SK-N-SH treated with all-trans-retinoic acid at 6 μM for 48 hours (cell line): Measurements from ENCODE around the gene SCGB2B2.
"Not testable (repeated sequence)": the region's sequence is repeated elsewhere in the genome, so short reads cannot be mapped to it uniquely, and the experiment has no call there.

Source experiments
- ATAC-seq: fragments of 200-7000 bp; cut with Tn5 transposase; 3 replicates; pipeline ENCODE4 v1.9.1; 2020; ENCODE audit warnings: mild to moderate bottlenecking, moderate library complexity
- CSDC2 ChIP-seq: fragments of 250-450 bp; sonication (Bioruptor Pico); IDR thresholded peaks from 2 replicates; pipeline ENCODE4 v1.5.0; 2020; ENCODE audit warnings: mild to moderate bottlenecking, moderate library complexity
- ESRRG ChIP-seq: fragments of 250-450 bp; sonication (Bioruptor Pico); IDR thresholded peaks from 2 replicates; pipeline ENCODE4 v1.6.1; 2021; ENCODE audit warnings: mild to moderate bottlenecking
- GLIS3 ChIP-seq: fragments of 250-450 bp; sonication (Bioruptor Pico); IDR thresholded peaks from 2 replicates; pipeline ENCODE4 v1.5.0; 2020; ENCODE audit warnings: mild to moderate bottlenecking, moderate library complexity
- ISL1 ChIP-seq: fragments of 250-450 bp; sonication (Bioruptor Pico); IDR thresholded peaks from 2 replicates; pipeline ENCODE4 v2.1.2; 2022; ENCODE audit warnings: mild to moderate bottlenecking, moderate library complexity
- OSR1 ChIP-seq: fragments of 250-450 bp; sonication (Bioruptor Pico); IDR thresholded peaks from 2 replicates; pipeline ENCODE4 v1.8.0; 2022; ENCODE audit warnings: moderate library complexity, mild to moderate bottlenecking, inconsistent platforms
- PPARA ChIP-seq: fragments of 250-450 bp; sonication (Bioruptor Pico); IDR thresholded peaks from 2 replicates; pipeline ENCODE4 v1.5.0; 2020; ENCODE audit warnings: mild to moderate bottlenecking, borderline replicate concordance
- RARB ChIP-seq: fragments of 250-450 bp; sonication (Bioruptor Pico); IDR thresholded peaks from 2 replicates; pipeline ENCODE4 v1.8.0; 2021; ENCODE audit warnings: mild to moderate bottlenecking, moderate library complexity
- SNAI2 ChIP-seq: fragments of 250-450 bp; sonication (Bioruptor Pico); IDR thresholded peaks from 2 replicates; pipeline ENCODE4 v1.5.0; 2020; ENCODE audit warnings: mild to moderate bottlenecking, moderate library complexity
- TCF4 ChIP-seq: fragments of 250-450 bp; sonication (Bioruptor Pico); IDR thresholded peaks from 2 replicates; pipeline ENCODE4 v1.8.0; 2021; ENCODE audit warnings: mild to moderate bottlenecking, moderate library complexity, borderline replicate concordance
- TOX ChIP-seq: fragments of 250-450 bp; sonication (Bioruptor Pico); IDR thresholded peaks from 2 replicates; pipeline ENCODE4 v1.8.0; 2021; ENCODE audit warnings: mild to moderate bottlenecking, moderate library complexity, borderline replicate concordance
- ZC3H10 ChIP-seq: fragments of 250-450 bp; sonication (Bioruptor Pico); IDR thresholded peaks from 2 replicates; pipeline ENCODE4 v1.5.1; 2021; ENCODE audit warnings: mild to moderate bottlenecking, moderate library complexity
- ZFP3 ChIP-seq: fragments of 250-450 bp; sonication (Bioruptor Pico); IDR thresholded peaks from 2 replicates; pipeline ENCODE4 v1.5.0; 2020; ENCODE audit warnings: mild to moderate bottlenecking, moderate library complexity
- ZFP30 ChIP-seq: fragments of 450-650 bp; formaldehyde crosslinking; IDR thresholded peaks from 2 replicates; pipeline ENCODE4 v1.5.0; 2022; ENCODE audit warnings: mild to moderate bottlenecking, moderate library complexity
- ZNF565 ChIP-seq: fragments of 450-650 bp; formaldehyde crosslinking; conservative IDR thresholded peaks from 2 replicates; pipeline ENCODE4 v1.5.0; 2020; ENCODE audit warnings: low read depth, mild to moderate bottlenecking, moderate library complexity
- ZNF70 ChIP-seq: fragments of 450-650 bp; formaldehyde crosslinking; IDR thresholded peaks from 2 replicates; pipeline ENCODE4 v1.5.0; 2020; ENCODE audit warnings: mild to moderate bottlenecking, moderate library complexity
- ZNF8 ChIP-seq: fragments of 450-650 bp; formaldehyde crosslinking; IDR thresholded peaks from 2 replicates; pipeline ENCODE4 v1.5.0; 2020; ENCODE audit warnings: mild to moderate bottlenecking, moderate library complexity
- TF ChIP-seq, protein P1 (sequence below): fragments of 250-450 bp; sonication (Bioruptor Pico); IDR thresholded peaks from 2 replicates; pipeline ENCODE4 v1.5.1; 2020; ENCODE audit warnings: low read depth, mild to moderate bottlenecking, moderate library complexity
- TF ChIP-seq, protein P2 (sequence below): fragments of 250-450 bp; sonication (Bioruptor Pico); IDR thresholded peaks from 2 replicates; pipeline ENCODE4 v1.5.1; 2021; ENCODE audit warnings: mild to moderate bottlenecking, moderate library complexity
- TF ChIP-seq, protein P3 (sequence below): fragments of 250-450 bp; sonication (Bioruptor Pico); IDR thresholded peaks from 2 replicates; pipeline ENCODE4 v1.8.0; 2020; ENCODE audit warnings: mild to moderate bottlenecking, moderate library complexity, borderline replicate concordance

The SCGB2B2 gene

DNA sequence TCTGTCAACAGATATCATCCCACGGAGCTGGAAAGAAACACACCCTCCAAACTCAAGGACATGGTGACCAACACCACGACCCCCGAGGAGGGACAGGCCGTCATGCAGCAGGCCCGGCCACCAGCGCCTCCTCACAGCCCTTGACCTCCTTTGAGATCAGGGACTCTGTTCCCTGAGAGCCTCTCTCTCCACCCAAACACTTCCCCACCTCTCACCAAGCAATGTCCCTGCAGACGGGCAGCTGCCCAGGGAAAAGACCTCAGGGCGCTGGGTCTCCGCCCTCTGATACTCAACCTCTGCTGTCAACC, 10.0 kb downstream of the SCGB2B2 start:
- TF ChIP-seq RARB (CRISPR knock-in tag): no peak
- no peak for TF ChIP-seq ZNF565 (CRISPR knock-in tag)
- no peak for TF ChIP-seq PPARA (CRISPR knock-in tag)
- ATAC-seq: no peak

DNA sequence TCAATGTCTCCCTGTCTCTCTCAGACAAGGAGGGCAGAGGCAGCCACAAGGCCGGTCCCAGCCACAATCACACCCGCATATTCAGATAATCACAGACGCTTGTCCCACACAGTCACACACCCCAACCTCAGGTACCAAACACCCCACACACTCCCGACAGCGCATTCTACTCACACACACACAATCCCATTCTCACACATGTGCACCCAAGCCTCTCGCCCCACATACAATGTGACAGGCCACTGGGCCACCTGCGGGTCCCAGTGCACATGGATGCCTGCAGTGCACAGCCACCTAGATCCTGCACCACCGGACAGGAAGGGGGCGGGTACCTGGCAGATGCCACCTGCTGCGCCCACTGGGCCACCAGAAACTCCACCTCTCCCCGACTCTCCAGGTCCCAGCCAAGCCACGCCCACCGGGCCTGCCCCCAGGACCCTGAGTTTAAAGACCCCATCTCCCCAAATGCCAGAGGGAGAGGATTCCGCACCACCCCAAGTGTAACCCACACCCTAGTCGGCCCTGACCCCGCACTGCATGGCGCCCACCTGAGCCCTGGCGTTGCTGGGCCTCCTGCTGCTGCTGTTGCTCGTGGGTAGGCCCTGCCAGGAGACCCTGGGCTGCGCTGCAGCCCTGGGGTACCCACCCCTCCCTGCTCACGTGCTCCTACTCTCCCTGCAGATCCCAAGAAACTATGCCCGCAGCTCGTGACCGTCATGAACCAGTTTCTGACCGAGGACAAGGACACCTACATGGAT, 10.6 kb downstream of the SCGB2B2 start:
- ATAC-seq: no peak
- TF ChIP-seq SNAI2 (CRISPR knock-in tag) (no peak), ZFP30 (CRISPR knock-in tag) (no peak), GLIS3 (no peak), ZNF70 (CRISPR knock-in tag) (no peak)
- TF ChIP-seq, protein P1, sequence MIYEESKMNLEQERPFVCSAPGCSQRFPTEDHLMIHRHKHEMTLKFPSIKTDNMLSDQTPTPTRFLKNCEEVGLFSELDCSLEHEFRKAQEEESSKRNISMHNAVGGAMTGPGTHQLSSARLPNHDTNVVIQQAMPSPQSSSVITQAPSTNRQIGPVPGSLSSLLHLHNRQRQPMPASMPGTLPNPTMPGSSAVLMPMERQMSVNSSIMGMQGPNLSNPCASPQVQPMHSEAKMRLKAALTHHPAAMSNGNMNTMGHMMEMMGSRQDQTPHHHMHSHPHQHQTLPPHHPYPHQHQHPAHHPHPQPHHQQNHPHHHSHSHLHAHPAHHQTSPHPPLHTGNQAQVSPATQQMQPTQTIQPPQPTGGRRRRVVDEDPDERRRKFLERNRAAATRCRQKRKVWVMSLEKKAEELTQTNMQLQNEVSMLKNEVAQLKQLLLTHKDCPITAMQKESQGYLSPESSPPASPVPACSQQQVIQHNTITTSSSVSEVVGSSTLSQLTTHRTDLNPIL (CRISPR knock-in tag): no peak
- TF ChIP-seq, protein P2, sequence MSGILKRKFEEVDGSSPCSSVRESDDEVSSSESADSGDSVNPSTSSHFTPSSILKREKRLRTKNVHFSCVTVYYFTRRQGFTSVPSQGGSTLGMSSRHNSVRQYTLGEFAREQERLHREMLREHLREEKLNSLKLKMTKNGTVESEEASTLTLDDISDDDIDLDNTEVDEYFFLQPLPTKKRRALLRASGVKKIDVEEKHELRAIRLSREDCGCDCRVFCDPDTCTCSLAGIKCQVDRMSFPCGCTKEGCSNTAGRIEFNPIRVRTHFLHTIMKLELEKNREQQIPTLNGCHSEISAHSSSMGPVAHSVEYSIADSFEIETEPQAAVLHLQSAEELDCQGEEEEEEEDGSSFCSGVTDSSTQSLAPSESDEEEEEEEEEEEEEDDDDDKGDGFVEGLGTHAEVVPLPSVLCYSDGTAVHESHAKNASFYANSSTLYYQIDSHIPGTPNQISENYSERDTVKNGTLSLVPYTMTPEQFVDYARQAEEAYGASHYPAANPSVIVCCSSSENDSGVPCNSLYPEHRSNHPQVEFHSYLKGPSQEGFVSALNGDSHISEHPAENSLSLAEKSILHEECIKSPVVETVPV: no peak

DNA sequence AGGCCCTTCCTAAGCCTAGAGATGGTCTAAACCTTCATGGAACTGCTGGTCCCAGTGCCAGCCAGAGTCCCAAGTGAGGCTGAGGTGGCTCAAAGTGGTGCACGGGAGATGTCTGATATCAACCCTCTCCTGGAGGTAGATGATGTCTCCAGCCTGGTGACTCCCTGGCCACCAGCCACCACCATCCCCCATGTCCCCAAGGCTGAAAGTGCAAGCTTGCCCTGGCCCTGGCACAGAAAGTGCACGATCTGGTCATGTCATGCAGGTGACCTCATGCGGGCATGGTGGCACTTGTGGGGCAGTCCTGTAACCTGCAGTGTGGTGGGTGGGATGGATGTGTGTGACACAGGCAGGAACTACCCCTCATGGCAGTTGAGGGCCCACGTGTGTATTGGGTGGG, 11.7 kb downstream of the SCGB2B2 start:
- ATAC-seq: not testable (repeated sequence)

DNA sequence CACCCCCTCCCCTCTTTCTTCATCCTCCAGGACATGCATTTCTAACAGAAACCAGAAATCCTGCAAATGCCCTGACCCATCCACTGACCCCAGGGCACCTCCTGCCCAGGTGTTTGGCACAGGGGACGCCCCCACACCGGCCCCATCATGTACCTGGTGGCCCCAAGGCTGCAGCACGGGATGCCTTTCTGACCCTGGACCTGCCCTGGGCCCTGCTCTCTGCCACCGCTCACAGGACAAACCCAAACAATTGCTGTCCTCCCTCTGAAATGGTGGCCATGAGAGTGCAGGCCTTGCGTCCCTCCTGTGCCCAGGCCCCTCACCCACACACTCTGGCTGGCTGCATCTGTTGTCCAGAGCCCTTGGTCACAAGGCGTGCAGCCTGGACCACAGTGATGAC, 12.1 kb downstream of the SCGB2B2 start:
- no peak for TF ChIP-seq ZFP3
- TF ChIP-seq ESRRG (CRISPR knock-in tag): no peak
- no peak for TF ChIP-seq RARB (CRISPR knock-in tag)
- TF ChIP-seq PPARA (CRISPR knock-in tag): no peak
- TF ChIP-seq ZNF565 (CRISPR knock-in tag): no peak
- no peak for TF ChIP-seq TOX
- no peak for ATAC-seq

DNA sequence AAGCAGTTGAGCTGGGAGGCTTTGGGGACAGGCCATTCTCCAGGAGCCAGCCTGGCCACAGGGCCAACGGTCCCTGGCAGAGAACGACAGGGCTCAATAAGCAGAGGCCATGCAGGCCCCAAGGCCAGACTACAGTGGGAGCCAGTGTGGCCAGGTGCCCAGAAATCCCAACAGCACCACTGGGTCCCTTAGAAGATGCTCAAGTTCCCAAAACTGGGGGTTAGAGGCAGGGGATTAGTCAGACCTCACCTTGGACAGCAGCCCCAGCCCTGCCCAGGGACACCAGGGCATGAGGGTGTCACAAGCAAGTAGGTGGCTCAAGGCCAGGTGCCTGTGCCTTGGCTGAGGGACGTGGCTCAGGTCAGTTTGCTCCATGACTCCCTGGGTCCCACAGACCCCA, 12.8 kb downstream of the SCGB2B2 start:
- TF ChIP-seq SNAI2 (CRISPR knock-in tag) (no peak), ZFP3 (no peak), ZNF70 (CRISPR knock-in tag) (no peak), TCF4 (CRISPR knock-in tag) (no peak), CSDC2 (CRISPR knock-in tag) (no peak), OSR1 (CRISPR knock-in tag) (no peak), ESRRG (CRISPR knock-in tag) (no peak)
- TF ChIP-seq, protein P3, sequence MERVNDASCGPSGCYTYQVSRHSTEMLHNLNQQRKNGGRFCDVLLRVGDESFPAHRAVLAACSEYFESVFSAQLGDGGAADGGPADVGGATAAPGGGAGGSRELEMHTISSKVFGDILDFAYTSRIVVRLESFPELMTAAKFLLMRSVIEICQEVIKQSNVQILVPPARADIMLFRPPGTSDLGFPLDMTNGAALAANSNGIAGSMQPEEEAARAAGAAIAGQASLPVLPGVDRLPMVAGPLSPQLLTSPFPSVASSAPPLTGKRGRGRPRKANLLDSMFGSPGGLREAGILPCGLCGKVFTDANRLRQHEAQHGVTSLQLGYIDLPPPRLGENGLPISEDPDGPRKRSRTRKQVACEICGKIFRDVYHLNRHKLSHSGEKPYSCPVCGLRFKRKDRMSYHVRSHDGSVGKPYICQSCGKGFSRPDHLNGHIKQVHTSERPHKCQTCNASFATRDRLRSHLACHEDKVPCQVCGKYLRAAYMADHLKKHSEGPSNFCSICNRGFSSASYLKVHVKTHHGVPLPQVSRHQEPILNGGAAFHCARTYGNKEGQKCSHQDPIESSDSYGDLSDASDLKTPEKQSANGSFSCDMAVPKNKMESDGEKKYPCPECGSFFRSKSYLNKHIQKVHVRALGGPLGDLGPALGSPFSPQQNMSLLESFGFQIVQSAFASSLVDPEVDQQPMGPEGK (CRISPR knock-in tag): no peak
- no peak for ATAC-seq

DNA sequence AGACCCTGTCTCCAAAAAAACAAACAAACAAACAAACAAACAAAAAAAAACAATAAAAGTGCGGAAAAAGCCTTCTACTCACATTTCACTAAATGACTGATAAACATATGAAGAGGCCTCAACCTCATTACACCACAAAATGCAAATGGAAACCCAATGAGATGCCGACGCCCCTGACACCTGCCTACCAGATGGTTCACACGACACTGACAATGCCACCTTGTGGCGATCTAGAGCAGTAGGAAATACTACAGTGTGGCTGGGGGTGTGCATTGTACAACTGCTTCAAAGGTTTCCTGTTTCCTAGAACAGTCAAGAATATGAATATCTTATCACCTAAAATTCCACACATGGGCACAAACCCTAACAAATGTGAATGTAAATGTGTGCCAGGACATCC, 14.0 kb downstream of the SCGB2B2 start:
- TF ChIP-seq CSDC2 (CRISPR knock-in tag) (no peak), ZNF8 (no peak), TOX (no peak), ZNF70 (CRISPR knock-in tag) (no peak), ZFP3 (no peak), ESRRG (CRISPR knock-in tag) (no peak), SNAI2 (CRISPR knock-in tag) (no peak), ZC3H10 (CRISPR knock-in tag) (no peak), PPARA (CRISPR knock-in tag) (no peak), RARB (CRISPR knock-in tag) (no peak), OSR1 (CRISPR knock-in tag) (no peak), ZNF565 (CRISPR knock-in tag) (no peak), ISL1 (CRISPR knock-in tag) (no peak)
- TF ChIP-seq, protein P3 (CRISPR knock-in tag): no peak
- TF ChIP-seq, protein P2: no peak

More for the DNA sequence above, 14.0 kb downstream of the SCGB2B2 start:
- ATAC-seq: peak; percentile 76
